ENCODE measurements around the gene WFDC5.

The WFDC5 gene

GRCh38 chr20:45087097-45087790, 27.7 kb downstream of the WFDC5 start:
- DNase-seq, result no peak

GRCh38 chr20:45085867-45086266, 29.1 kb downstream of the WFDC5 start:
- no peak for DNase-seq

- DNase-seq, result no peak
These were observed 29.7 kb downstream of the WFDC5 start for GRCh38 chr20:45085289-45085688.

- DNase-seq, result no peak
These were observed 31.8 kb downstream of the WFDC5 start for GRCh38 chr20:45083127-45083526.

- DNase-seq, result no peak
These were observed 32.5 kb downstream of the WFDC5 start for GRCh38 chr20:45082468-45082867.

- no peak for DNase-seq
These were observed 33.9 kb downstream of the WFDC5 start for GRCh38 chr20:45080867-45081624.

- no peak for DNase-seq
These were observed 37.4 kb downstream of the WFDC5 start for GRCh38 chr20:45077559-45077958.

- DNase-seq, result no peak
These were observed 41.8 kb downstream of the WFDC5 start for GRCh38 chr20:45073221-45073620.

GRCh38 chr20:45072066-45072465, 42.9 kb downstream of the WFDC5 start:
- no peak for DNase-seq

GRCh38 chr20:45070932-45071632, 43.9 kb downstream of the WFDC5 start:
- no peak for DNase-seq

GRCh38 chr20:45069261-45069660, 45.7 kb downstream of the WFDC5 start:
- DNase-seq, result no peak

- no peak for DNase-seq
These were observed 47.4 kb downstream of the WFDC5 start for GRCh38 chr20:45067558-45067957.

- DNase-seq, result no peak
These were observed 47.9 kb downstream of the WFDC5 start for GRCh38 chr20:45067087-45067486.

- DNase-seq, result no peak
These were observed 48.6 kb downstream of the WFDC5 start for GRCh38 chr20:45066372-45066771.

GRCh38 chr20:45064812-45065211, 50.2 kb downstream of the WFDC5 start:
- no peak for DNase-seq

GRCh38 chr20:45063107-45063506, 51.9 kb downstream of the WFDC5 start:
- peak; percentile 46 for DNase-seq

- no peak for DNase-seq
These were observed 53.7 kb downstream of the WFDC5 start for GRCh38 chr20:45061244-45061643.

- no peak for DNase-seq
These were observed 54.7 kb downstream of the WFDC5 start for GRCh38 chr20:45060294-45060693.

All from RPMI8226 (cell line).